H1 (cell line): ENCODE data around the gene SUDS3. TPM values are rescaled to one million over a fixed set of nuclear protein-coding genes. Genes with fewer than 3 reads are reported as not detected.

ENCODE experiments used
- EGR1 ChIP-seq: IDR thresholded peaks from 2 replicates; pipeline ENCODE4 v1.6.1; 2011; ENCODE audit warnings: low read depth, low read length, borderline replicate concordance
- TEAD4 ChIP-seq: IDR thresholded peaks from 2 replicates; pipeline ENCODE4 v1.6.1; 2012; ENCODE audit warnings: low read depth, low read length, inconsistent platforms, mixed read lengths
- polyA plus RNA-seq, 7 experiments: library from polyadenylated mRNA; depleted of rRNA in 3 of 7; stranded (reverse) in 5 of 7; unstranded in 2 of 7; fragments of >200 nt in 5 of 7; fragments of 200-250 nt in 2 of 7; gene quantifications; 1 replicate in 5 of 7; 2 replicates in 1 of 7; 4 replicates in 1 of 7; pipeline versions ENCODE4 v1.2.1 to v1.2.3, GENCODE V29; 2011 to 2013; ENCODE audit warnings: missing spikeins in 2 of 7, mixed read lengths in 2 of 7
- total RNA-seq: library from RNA; stranded (reverse); fragmentation: NEBNext Ultra II Directional; extraction: Animal tissue kit (Norgen Biotek cat#: 25700); gene quantifications from 2 replicates; pipeline ENCODE4 v1.2.1, GENCODE V29; 2021

Gene SUDS3
- total and polyA plus RNA-seq, 2 of the 8 experiments (the other 6 are each of a cell fraction or from before 2014, with no cell fraction given), result 30.0 to 58.7 TPM

GRCh38 chr12:118465706-118466105, 89.4 kb downstream of the SUDS3 start (continued):
- no peak for TF ChIP-seq EGR1
- TF ChIP-seq TEAD4, result no peak

Other genes with a start within 250 kb of the SUDS3 start
- 444 and 458 TPM in 2 replicates for gene PEBP1, start 240.4 kb upstream of the SUDS3 start, total RNA-seq
- 580 and 622 TPM in 2 replicates for gene PEBP1, start 240.4 kb upstream of the SUDS3 start, polyA plus RNA-seq (2011; rRNA removed)
- 9.2 and 9.3 TPM in 2 replicates for gene TAOK3, start 3.6 kb upstream of the SUDS3 start, total RNA-seq
- 4.7 and 5.2 TPM in 2 replicates for gene TAOK3, start 3.6 kb upstream of the SUDS3 start, polyA plus RNA-seq (2011; rRNA removed)